ENCODE data around the gene ARHGAP32. TPM values are rescaled to one million over a fixed set of nuclear protein-coding genes. Genes with fewer than 3 reads are reported as not detected.

The ARHGAP32 gene
- total RNA-seq, 3 donors from 2014 or later: 19.8 to 56.6 (median 37.4) TPM

GRCh38 chr11:129213261-129213660, 21.1 kb upstream of the ARHGAP32 start:
- intact Hi-C loops (cut with DNase I; ENCODE audit: low total_unique reads): loop anchor here (10.0 kb wide), 1 partner anchor 712 kb away; no protein-coding TSS in a partner anchor
- TF ChIP-seq CTCF (IDR thresholded peaks at IDR 0.05): no peak
- TF ChIP-seq POLR2A (IDR thresholded peaks at IDR 0.05): no peak
- TF ChIP-seq POLR2AphosphoS5 (IDR thresholded peaks at IDR 0.05): no peak
- Histone ChIP-seq H3K4me1 (no peaks in the 10 kb centered on the region), H3K9me3 (no peaks in the 10 kb centered on the region), H3K4me3 (no peak overlapping the region), H3K27me3 (no peaks in the 10 kb centered on the region), H3K27ac (no peak overlapping the region), H3K36me3 (no peaks in the 10 kb centered on the region)
- DNase-seq (ENCODE audit: low spot score in 2 of 2): no peak

- TF ChIP-seq POLR2AphosphoS5 (IDR thresholded peaks at IDR 0.05): no peak
- no peak for TF ChIP-seq CTCF (IDR thresholded peaks at IDR 0.05)
- TF ChIP-seq POLR2A (IDR thresholded peaks at IDR 0.05): no peak
- Histone ChIP-seq H3K27me3 (no peaks in the 10 kb centered on the region), H3K4me3 (no peak overlapping the region), H3K4me1 (no peaks in the 10 kb centered on the region), H3K36me3 (no peaks in the 10 kb centered on the region), H3K27ac (no peak overlapping the region), H3K9me3 (no peaks in the 10 kb centered on the region)
- intact Hi-C loops (cut with DNase I; ENCODE audit: low total_unique reads): loop anchor here (10.0 kb wide), 1 partner anchor 713 kb away; no protein-coding TSS in a partner anchor
- no peak for DNase-seq (ENCODE audit: low spot score in 2 of 2)
Observed at GRCh38 chr11:129211397-129211796, 19.3 kb upstream of the ARHGAP32 start.

- no peak overlapping the region for H3K4me3 ChIP-seq
- H3K9me3 ChIP-seq: no peaks in the 10 kb centered on the region
- no peaks in the 10 kb centered on the region for H3K36me3 ChIP-seq
- DNase-seq (ENCODE audit: low spot score in 2 of 2): no peak
- H3K27ac ChIP-seq: no peak overlapping the region
- intact Hi-C loops (cut with DNase I; ENCODE audit: low total_unique reads): loop anchor here (10.0 kb wide), 1 partner anchor 714 kb away; no protein-coding TSS in a partner anchor
- TF ChIP-seq POLR2A (IDR thresholded peaks at IDR 0.05): no peak
- TF ChIP-seq POLR2AphosphoS5 (IDR thresholded peaks at IDR 0.05): no peak
- no peak for TF ChIP-seq CTCF (IDR thresholded peaks at IDR 0.05)
- no peaks in the 10 kb centered on the region for H3K27me3 ChIP-seq
- H3K4me1 ChIP-seq: no peaks in the 10 kb centered on the region
Observed at GRCh38 chr11:129210831-129211181, 18.7 kb upstream of the ARHGAP32 start.

GRCh38 chr11:129209891-129210830, 18.0 kb upstream of the ARHGAP32 start:
- intact Hi-C loops (cut with DNase I; ENCODE audit: low total_unique reads): loop anchor here (10.0 kb wide), 1 partner anchor 715 kb away; no protein-coding TSS in a partner anchor

GRCh38 chr11:129208863-129209262, 16.7 kb upstream of the ARHGAP32 start:
- intact Hi-C loops (cut with DNase I; ENCODE audit: low total_unique reads): no loop called here
- no peaks in the 10 kb centered on the region for H3K36me3 ChIP-seq
- TF ChIP-seq CTCF (IDR thresholded peaks at IDR 0.05) (no peak), POLR2AphosphoS5 (IDR thresholded peaks at IDR 0.05) (no peak), POLR2A (IDR thresholded peaks at IDR 0.05) (no peak)

More at GRCh38 chr11:129209891-129210830, 18.0 kb upstream of the ARHGAP32 start:
- Histone ChIP-seq H3K36me3 (no peaks in the 10 kb centered on the region), H3K4me1 (no peaks in the 10 kb centered on the region), H3K27ac (no peak overlapping the region), H3K27me3 (no peaks in the 10 kb centered on the region), H3K4me3 (no peak overlapping the region), H3K9me3 (no peaks in the 10 kb centered on the region)
- no peak for TF ChIP-seq POLR2AphosphoS5 (IDR thresholded peaks at IDR 0.05)
- no peak for TF ChIP-seq POLR2A (IDR thresholded peaks at IDR 0.05)
- DNase-seq (ENCODE audit: low spot score in 2 of 2): no peak

More at GRCh38 chr11:129208863-129209262, 16.7 kb upstream of the ARHGAP32 start:
- H3K4me3 ChIP-seq: no peak overlapping the region
- no peaks in the 10 kb centered on the region for H3K4me1 ChIP-seq
- no peaks in the 10 kb centered on the region for H3K9me3 ChIP-seq
- DNase-seq (ENCODE audit: low spot score in 2 of 2): no peak
- H3K27me3 ChIP-seq: no peaks in the 10 kb centered on the region
- no peak overlapping the region for H3K27ac ChIP-seq

Measured in breast epithelium (tissue), 4 donors.